ENCODE data around the gene HOXB5. TPM values are rescaled to one million over a fixed set of nuclear protein-coding genes. Genes with fewer than 3 reads are reported as not detected.
A peak's percentile ranks its signal among the peaks of the same experiment; 100 is the strongest.

The HOXB5 gene
- total and polyA plus RNA-seq, 9 donors: 0.04 to 2.8 (median 0.49) TPM; not detected in 1

DNA sequence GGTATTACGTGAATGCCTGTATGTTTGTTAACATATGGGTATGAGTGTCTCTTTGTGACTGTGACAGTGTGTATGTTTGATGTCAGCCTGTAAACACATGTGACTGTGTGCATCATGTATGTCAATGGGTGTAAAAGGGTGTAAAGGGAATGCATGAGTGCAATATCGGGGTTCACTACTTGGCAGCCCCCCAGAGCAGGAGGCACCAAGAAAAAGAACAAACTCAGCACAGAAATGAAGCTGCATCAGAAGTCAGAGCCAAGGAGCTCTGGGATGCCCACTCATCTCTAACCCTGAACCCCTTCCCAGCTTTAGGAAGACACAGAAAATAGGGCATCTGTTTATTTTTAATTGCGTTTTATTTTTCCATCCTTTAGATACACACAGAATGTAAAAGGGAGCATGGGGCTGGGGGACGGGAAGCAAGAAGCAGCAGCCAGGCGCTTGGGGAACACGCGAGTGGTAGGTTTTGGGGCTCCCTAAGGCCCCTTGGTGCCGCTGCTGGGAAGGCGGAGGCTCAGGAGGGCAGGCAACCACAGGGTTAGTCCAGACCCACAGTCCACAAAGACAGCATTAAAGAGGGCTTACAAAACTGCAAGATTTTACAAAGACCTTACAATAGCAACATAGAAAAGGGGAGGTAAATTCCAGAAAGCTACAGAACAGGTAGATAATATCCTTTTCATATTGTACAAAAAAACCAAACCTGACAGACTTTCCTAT, 13.5 kb upstream of the HOXB5 start:
- peaks cover 2% of the 10 kb centered on the region for H3K4me1 ChIP-seq (ENCODE audit: insufficient read depth)
- intact Hi-C loops (cut with DNase I): no loop called here
- no peak overlapping the region for H3K4me3 ChIP-seq
- H3K27me3 ChIP-seq: peaks cover 5% of the 10 kb centered on the region
- TF ChIP-seq, protein P1, sequence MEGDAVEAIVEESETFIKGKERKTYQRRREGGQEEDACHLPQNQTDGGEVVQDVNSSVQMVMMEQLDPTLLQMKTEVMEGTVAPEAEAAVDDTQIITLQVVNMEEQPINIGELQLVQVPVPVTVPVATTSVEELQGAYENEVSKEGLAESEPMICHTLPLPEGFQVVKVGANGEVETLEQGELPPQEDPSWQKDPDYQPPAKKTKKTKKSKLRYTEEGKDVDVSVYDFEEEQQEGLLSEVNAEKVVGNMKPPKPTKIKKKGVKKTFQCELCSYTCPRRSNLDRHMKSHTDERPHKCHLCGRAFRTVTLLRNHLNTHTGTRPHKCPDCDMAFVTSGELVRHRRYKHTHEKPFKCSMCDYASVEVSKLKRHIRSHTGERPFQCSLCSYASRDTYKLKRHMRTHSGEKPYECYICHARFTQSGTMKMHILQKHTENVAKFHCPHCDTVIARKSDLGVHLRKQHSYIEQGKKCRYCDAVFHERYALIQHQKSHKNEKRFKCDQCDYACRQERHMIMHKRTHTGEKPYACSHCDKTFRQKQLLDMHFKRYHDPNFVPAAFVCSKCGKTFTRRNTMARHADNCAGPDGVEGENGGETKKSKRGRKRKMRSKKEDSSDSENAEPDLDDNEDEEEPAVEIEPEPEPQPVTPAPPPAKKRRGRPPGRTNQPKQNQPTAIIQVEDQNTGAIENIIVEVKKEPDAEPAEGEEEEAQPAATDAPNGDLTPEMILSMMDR (IDR thresholded peaks at IDR 0.05): no peak
- TF ChIP-seq EP300 (IDR thresholded peaks at IDR 0.05) (no peak), POLR2A (IDR thresholded peaks at IDR 0.05) (no peak)
- H3K9me3 ChIP-seq: peaks cover 0 to 18% of the 10 kb centered on the region in 2 donors
- no peaks in the 10 kb centered on the region for H3K36me3 ChIP-seq
- no peak overlapping the region for H3K27ac ChIP-seq
- no peak for DNase-seq
- 76 to 79% (median 77%) methylated on average over 9 of the region's 9 CpGs for WGBS, 3 donors

DNA sequence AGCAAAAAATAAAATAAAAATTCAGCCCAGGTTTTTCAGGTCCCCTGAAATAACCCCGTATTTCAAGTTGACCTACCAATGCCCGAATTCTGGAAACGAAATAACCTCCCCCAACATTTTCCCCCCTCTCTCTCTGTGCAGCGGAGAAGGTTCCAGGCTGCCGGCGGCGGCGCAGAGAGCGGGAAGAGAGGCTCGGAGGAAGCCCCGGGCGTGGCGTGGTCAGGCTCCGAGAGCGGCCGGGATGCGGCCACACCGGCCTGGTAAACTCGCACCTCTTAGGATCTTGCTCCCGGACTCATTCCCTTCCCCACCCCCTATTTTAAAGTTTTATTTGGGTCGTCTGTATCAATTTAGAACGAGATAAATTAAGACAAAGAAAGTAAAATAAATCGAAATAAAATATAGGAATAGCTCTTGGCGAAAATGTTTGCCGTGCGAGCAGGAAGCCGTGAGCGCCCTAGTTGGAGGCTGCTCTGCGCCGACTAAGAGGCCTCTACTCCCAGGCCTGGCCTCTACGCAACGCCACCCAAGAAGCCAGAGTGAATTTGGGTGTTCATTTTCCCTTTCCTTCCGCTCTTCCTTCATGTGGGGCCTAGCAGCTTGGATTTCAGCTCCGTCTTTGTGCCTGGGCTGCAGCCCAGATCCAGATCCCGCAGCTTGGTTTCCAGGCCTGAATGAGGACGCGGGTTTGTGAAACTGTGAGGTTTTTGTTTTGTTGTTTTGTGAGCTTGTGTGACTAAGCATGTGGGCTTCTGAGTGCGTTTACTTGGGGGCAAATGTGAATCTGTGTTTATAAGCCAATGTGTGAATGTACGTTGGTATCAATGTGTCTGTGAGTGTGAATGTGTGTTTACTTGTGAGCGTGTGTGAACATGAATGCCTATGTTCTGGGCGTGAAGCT, 12.7 kb upstream of the HOXB5 start:
- Histone ChIP-seq H3K27ac (no peak overlapping the region), H3K4me1 (ENCODE audit: insufficient read depth) (peaks cover 2% of the 10 kb centered on the region), H3K9me3 (peaks cover 0 to 18% of the 10 kb centered on the region in 2 donors), H3K36me3 (no peaks in the 10 kb centered on the region), H3K27me3 (peaks cover 5% of the 10 kb centered on the region), H3K4me3 (no peak overlapping the region)
- intact Hi-C loops (cut with DNase I): no loop called here
- no peak for TF ChIP-seq POLR2A (IDR thresholded peaks at IDR 0.05)
- no peak for TF ChIP-seq EP300 (IDR thresholded peaks at IDR 0.05)
- TF ChIP-seq, protein P1 (IDR thresholded peaks at IDR 0.05): no peak
- no peak for DNase-seq
- WGBS, 3 donors: 32 to 37% (median 36%) methylated on average over 41 of the region's 41 CpGs

DNA sequence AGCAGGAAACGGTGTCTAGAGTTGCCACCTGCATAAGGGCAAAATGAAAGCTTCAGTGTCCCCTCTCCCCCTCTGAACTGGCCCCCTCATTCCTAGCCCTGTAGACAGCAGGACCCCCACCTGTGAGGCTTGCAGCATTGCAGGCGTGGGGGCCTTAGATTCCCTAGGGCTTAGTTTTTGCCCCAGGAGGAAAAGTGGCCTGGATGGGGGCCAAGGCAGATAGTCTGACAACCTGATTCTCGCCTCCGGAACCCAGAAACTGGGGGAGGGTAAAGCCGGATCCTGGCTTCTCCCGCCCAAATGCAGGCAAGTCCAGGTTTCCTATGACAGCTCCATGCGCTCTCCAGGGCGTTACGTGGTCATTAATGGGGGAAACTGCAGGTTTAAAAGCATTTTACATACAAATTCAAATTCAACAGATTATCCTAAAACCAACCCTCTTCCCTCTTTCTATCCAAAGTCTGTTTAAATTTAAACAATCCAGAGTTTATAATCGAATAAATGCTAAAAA, 11.9 kb upstream of the HOXB5 start:
- intact Hi-C loops (cut with DNase I): no loop called here
- TF ChIP-seq, protein P1 (IDR thresholded peaks at IDR 0.05): no peak
- TF ChIP-seq POLR2A (IDR thresholded peaks at IDR 0.05): no peak
- no peak for TF ChIP-seq EP300 (IDR thresholded peaks at IDR 0.05)
- H3K9me3 ChIP-seq: peaks cover 0 to 18% of the 10 kb centered on the region in 2 donors
- peaks cover 5% of the 10 kb centered on the region for H3K27me3 ChIP-seq
- peaks cover 1% of the 10 kb centered on the region for H3K4me1 ChIP-seq (ENCODE audit: insufficient read depth)
- WGBS, 3 donors: 23 to 24% (median 23%) methylated on average over 10 of the region's 10 CpGs
- H3K27ac ChIP-seq: no peak overlapping the region
- H3K36me3 ChIP-seq: no peaks in the 10 kb centered on the region
- H3K4me3 ChIP-seq: no peak overlapping the region
- no peak for DNase-seq

DNA sequence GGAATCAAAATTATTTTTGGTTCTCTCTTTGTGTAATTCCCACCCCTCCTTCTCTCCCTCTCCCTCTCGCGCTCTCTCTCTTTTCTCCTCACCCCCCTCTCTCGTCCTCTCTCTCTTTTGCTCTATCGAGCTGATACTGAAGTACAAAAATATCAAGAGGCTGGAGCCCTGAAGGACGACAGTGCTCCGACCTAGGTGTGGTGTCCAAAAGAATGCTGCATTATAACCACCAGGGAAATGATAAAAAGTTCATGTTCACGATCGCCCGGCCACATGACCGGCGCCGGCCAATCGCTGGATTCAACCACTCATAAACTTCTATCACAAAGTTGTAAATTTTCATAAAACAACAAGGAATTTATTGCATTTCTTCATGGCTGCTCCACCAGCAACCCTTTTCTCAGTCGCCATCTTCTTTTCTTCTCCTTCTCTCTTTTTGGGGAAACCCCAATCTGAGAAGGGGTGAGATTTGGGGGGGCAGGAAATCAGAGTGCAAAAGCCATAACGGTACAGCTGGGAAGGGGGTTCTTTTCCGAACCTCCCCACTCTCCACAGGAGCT, 11.3 kb upstream of the HOXB5 start, which contains the start of gene HOXB6:
HOXB6 (minus strand) TSS at position 217 of the 560 bp plus-strand sequence. CDS start 6,836 bp downstream, outside the sequence.
- Histone ChIP-seq H3K27me3 (peaks cover 5% of the 10 kb centered on the region), H3K4me3 (peak within 1 kb of the TSS; percentile 29), H3K4me1 (ENCODE audit: insufficient read depth) (no peaks in the 10 kb centered on the region), H3K9me3 (peaks cover 0 to 18% of the 10 kb centered on the region in 2 donors), H3K36me3 (no peaks in the 10 kb centered on the region), H3K27ac (no peak within 1 kb of the TSS)
- DNase-seq: no peak
- intact Hi-C loops (cut with DNase I): no loop called here
- 3 to 6% (median 4%) methylated on average over 16 of the region's 16 CpGs for WGBS, 3 donors
- TF ChIP-seq EP300 (IDR thresholded peaks at IDR 0.05) (no peak), POLR2A (IDR thresholded peaks at IDR 0.05) (no peak)
- TF ChIP-seq, protein P1 (IDR thresholded peaks at IDR 0.05): no peak

Data from ovary (tissue), 9 donors.